HG02678 (cell line): Measurements from ENCODE around the gene PSME3IP1.

Source experiments
- ATAC-seq: cut with Tn5 transposase; IDR thresholded peaks from one replicate; pipeline ENCODE4 v1.9.1; 2021; ENCODE audit warnings: mild to moderate bottlenecking, moderate library complexity; ENCODE audit not compliant: unreplicated experiment

Gene PSME3IP1

DNA sequence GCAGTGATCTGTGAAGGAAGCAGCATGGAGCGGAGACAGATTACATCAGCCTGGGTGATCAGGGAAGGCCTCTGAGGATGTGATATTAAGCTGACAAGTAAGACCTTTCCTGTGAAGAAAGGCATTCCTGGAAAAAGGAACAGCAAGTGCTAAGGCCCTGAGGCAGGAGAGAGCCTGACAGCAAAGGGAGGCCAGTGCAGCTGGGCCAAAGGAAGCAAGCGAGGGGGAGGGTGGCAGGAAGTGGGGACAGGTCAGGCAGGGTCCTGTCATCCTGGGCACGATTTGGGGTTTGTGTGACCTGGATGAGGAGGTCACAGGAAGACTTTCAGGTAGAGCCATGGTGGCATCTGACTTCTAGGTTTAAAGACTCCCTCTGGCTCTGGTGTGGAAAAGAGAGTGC, 81.1 kb downstream of the PSME3IP1 start:
- ATAC-seq: no peak

- ATAC-seq: no peak
Measured at GRCh38 chr16:57102888-57103851, 82.7 kb downstream of the PSME3IP1 start.
